Fibroblast of lung (primary cell): ENCODE results near the gene DOCK3.

Source experiments
- EZH2 ChIP-seq: IDR thresholded peaks from 2 replicates; pipeline ENCODE4 v1.5.1; 2012; ENCODE audit warnings: low read length, control low read depth, mild to moderate bottlenecking; ENCODE audit errors: missing control alignments
- TF ChIP-seq, protein P1 (sequence below), 2 donors: IDR thresholded peaks in 1 of 2; conservative IDR thresholded peaks in 1 of 2; 1 replicate in 1 of 2; 2 replicates in 1 of 2; pipeline ENCODE4 v1.5.1; 2011 to 2012; ENCODE audit warnings: low read length in 2 of 2, control low read depth in 1 of 2, inconsistent platforms in 1 of 2, low read depth in 1 of 2, mild to moderate bottlenecking in 1 of 2

DNA sequence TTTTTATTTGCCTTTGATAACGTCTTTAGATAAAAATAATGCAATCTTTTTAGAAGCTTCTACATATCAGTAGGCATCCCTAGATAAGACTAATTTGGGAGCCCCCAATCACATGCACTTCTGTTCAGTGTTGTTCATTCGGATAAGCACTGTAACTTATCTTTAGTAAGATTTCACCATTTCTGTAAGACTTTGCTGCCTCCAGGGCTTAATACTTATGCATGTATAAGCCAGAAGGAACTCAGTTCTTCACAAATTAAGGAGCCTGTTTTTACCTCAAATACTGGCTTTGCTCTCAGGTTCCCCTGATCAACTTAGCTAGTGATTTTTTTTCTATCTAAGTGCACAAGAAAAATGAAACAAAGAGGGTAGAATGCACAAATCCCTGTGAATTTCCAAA, 20.3 kb downstream of the DOCK3 start:
- no peak for TF ChIP-seq EZH2
- TF ChIP-seq, protein P1, sequence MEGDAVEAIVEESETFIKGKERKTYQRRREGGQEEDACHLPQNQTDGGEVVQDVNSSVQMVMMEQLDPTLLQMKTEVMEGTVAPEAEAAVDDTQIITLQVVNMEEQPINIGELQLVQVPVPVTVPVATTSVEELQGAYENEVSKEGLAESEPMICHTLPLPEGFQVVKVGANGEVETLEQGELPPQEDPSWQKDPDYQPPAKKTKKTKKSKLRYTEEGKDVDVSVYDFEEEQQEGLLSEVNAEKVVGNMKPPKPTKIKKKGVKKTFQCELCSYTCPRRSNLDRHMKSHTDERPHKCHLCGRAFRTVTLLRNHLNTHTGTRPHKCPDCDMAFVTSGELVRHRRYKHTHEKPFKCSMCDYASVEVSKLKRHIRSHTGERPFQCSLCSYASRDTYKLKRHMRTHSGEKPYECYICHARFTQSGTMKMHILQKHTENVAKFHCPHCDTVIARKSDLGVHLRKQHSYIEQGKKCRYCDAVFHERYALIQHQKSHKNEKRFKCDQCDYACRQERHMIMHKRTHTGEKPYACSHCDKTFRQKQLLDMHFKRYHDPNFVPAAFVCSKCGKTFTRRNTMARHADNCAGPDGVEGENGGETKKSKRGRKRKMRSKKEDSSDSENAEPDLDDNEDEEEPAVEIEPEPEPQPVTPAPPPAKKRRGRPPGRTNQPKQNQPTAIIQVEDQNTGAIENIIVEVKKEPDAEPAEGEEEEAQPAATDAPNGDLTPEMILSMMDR (conservative IDR thresholded peaks at IDR 0.05 in 1 of 2, IDR thresholded peaks at IDR 0.05 in 1 of 2; ENCODE audit: low read depth in 1 of 2, low read length in 2 of 2), result no peak
